H9 (cell line): ENCODE data around the gene CRYGS. TPM values are rescaled to one million over a fixed set of nuclear protein-coding genes. Genes with fewer than 3 reads are reported as not detected.

Experiments used
- DNase-seq: peaks from one replicate; pipeline ENCODE4 v3.0.0-alpha.2; 2017
- H2AFZ ChIP-seq: one replicate; pipeline ENCODE4 v1.6.1; 2013; ENCODE audit warnings: mild to moderate bottlenecking, low read length, control low read depth, moderate library complexity
- H2AK5ac ChIP-seq: 2 replicates; pipeline ENCODE4 v1.6.1; 2013; ENCODE audit warnings: low read length, control low read depth, mixed read lengths; ENCODE audit not compliant: insufficient read length
- H2BK120ac ChIP-seq: one replicate; pipeline ENCODE4 v1.6.1; 2013; ENCODE audit warnings: low read depth, mild to moderate bottlenecking, low read length, control low read depth, inconsistent platforms; ENCODE audit not compliant: poor library complexity, severe bottlenecking
- H2BK12ac ChIP-seq: 2 replicates; pipeline ENCODE4 v1.6.1; 2013; ENCODE audit warnings: low read length, control low read depth, mixed read lengths, low read depth; ENCODE audit not compliant: insufficient read length
- H2BK15ac ChIP-seq: 2 replicates; pipeline ENCODE4 v1.6.1; 2013; ENCODE audit warnings: low read depth, low read length, control low read depth
- H2BK20ac ChIP-seq: one replicate; pipeline ENCODE4 v1.6.1; 2013; ENCODE audit warnings: low read depth, mild to moderate bottlenecking, low read length, control low read depth, inconsistent platforms; ENCODE audit not compliant: poor library complexity, severe bottlenecking
- H2BK5ac ChIP-seq: 2 replicates; pipeline ENCODE4 v1.6.1; 2013; ENCODE audit warnings: low read length, control low read depth, mixed read lengths; ENCODE audit not compliant: insufficient read length
- H3K14ac ChIP-seq: 2 replicates; pipeline ENCODE4 v1.6.1; 2013; ENCODE audit warnings: low read length, control low read depth; ENCODE audit not compliant: insufficient read depth
- H3K18ac ChIP-seq: 2 replicates; pipeline ENCODE4 v1.6.1; 2013; ENCODE audit warnings: low read depth, mild to moderate bottlenecking, mixed read lengths, low read length, control low read depth; ENCODE audit not compliant: insufficient read length
- H3K23ac ChIP-seq: 2 replicates; pipeline ENCODE4 v1.6.1; 2013; ENCODE audit warnings: low read length, control low read depth, mixed read lengths, low read depth; ENCODE audit not compliant: insufficient read length
- H3K23me2 ChIP-seq: 2 replicates; pipeline ENCODE4 v1.6.1; 2013; ENCODE audit warnings: low read depth, mild to moderate bottlenecking, mixed read lengths, low read length, control low read depth; ENCODE audit not compliant: insufficient read length, poor library complexity, severe bottlenecking
- H3K27ac ChIP-seq: 2 replicates; pipeline ENCODE4 v1.5.1; 2013; ENCODE audit warnings: low read length, control low read depth, mixed read lengths, low read depth; ENCODE audit not compliant: insufficient read length
- H3K27me3 ChIP-seq: 2 replicates; pipeline ENCODE4 v1.6.1; 2013; ENCODE audit warnings: low read length, control low read depth, inconsistent platforms; ENCODE audit not compliant: insufficient read depth
- H3K4ac ChIP-seq: 2 replicates; pipeline ENCODE4 v1.6.1; 2013; ENCODE audit warnings: low read depth, mild to moderate bottlenecking, control low read depth, inconsistent platforms, low read length, moderate library complexity
- H3K4me1 ChIP-seq: 2 replicates; pipeline ENCODE4 v1.6.1; 2013; ENCODE audit warnings: low read length, control low read depth, inconsistent platforms; ENCODE audit not compliant: insufficient read depth
- H3K4me2 ChIP-seq: 2 replicates; pipeline ENCODE4 v1.6.1; 2013; ENCODE audit warnings: low read length, control low read depth, mixed read lengths; ENCODE audit not compliant: insufficient read length, insufficient read depth
- H3K56ac ChIP-seq: 2 replicates; pipeline ENCODE4 v1.6.1; 2013; ENCODE audit warnings: low read depth, mild to moderate bottlenecking, mixed read lengths, low read length, control low read depth; ENCODE audit not compliant: insufficient read length
- H3K79me1 ChIP-seq: 2 replicates; pipeline ENCODE4 v1.6.1; 2013; ENCODE audit warnings: low read depth, mild to moderate bottlenecking, moderate library complexity, low read length, control low read depth, inconsistent platforms; ENCODE audit not compliant: insufficient read depth, poor library complexity, severe bottlenecking
- H3K79me2 ChIP-seq: 2 replicates; pipeline ENCODE4 v1.6.1; 2013; ENCODE audit warnings: low read length, control low read depth, inconsistent platforms; ENCODE audit not compliant: insufficient read depth
- H3K9ac ChIP-seq: 2 replicates; pipeline ENCODE4 v1.6.1; 2013; ENCODE audit warnings: low read length, control low read depth, mixed read lengths; ENCODE audit not compliant: insufficient read length; ENCODE audit errors: extremely low read depth
- H3K9me3 ChIP-seq: one replicate; pipeline ENCODE4 v1.6.1; 2013; ENCODE audit warnings: low read depth, low read length, inconsistent platforms; ENCODE audit not compliant: control insufficient read depth
- H3T11ph ChIP-seq: one replicate; pipeline ENCODE4 v1.6.1; 2013; ENCODE audit warnings: mild to moderate bottlenecking, low read length, control low read depth, inconsistent platforms
- H4K20me1 ChIP-seq: one replicate; pipeline ENCODE4 v1.6.1; 2013; ENCODE audit not compliant: control insufficient read depth, insufficient read length, insufficient read depth
- H4K5ac ChIP-seq: 2 replicates; pipeline ENCODE4 v1.6.1; 2013; ENCODE audit warnings: low read depth, mild to moderate bottlenecking, mixed read lengths, low read length, control low read depth; ENCODE audit not compliant: insufficient read length
- H4K8ac ChIP-seq: replicated peaks from 2 replicates; pipeline ENCODE4 v1.6.1; 2013; ENCODE audit warnings: low read length, control low read depth, mixed read lengths, low read depth; ENCODE audit not compliant: insufficient read length
- H4K91ac ChIP-seq: 2 replicates; pipeline ENCODE4 v1.6.1; 2013; ENCODE audit warnings: low read depth, mild to moderate bottlenecking, moderate library complexity, mixed read lengths, low read length, control low read depth; ENCODE audit not compliant: insufficient read length
- H3K27ac Mint-ChIP-seq, 3 experiments: 2 replicates in 2 of 3; 3 replicates in 1 of 3; pipeline ENCODE4 v1.8.0; 2020 to 2021; ENCODE audit warnings: mixed read lengths in 3 of 3, mild to moderate bottlenecking in 1 of 3, moderate library complexity in 1 of 3
- H3K27me3 Mint-ChIP-seq: 2 replicates; pipeline ENCODE4 v1.8.0; 2021; ENCODE audit warnings: low read depth, mild to moderate bottlenecking, moderate library complexity, mixed read lengths
- H3K36me3 Mint-ChIP-seq, 3 experiments: 2 replicates in 2 of 3; 3 replicates in 1 of 3; pipeline ENCODE4 v1.8.0; 2020 to 2021; ENCODE audit warnings: low read depth in 3 of 3, mixed read lengths in 3 of 3; ENCODE audit not compliant: insufficient read depth in 1 of 3
- H3K4me1 Mint-ChIP-seq, 2 experiments: 2 replicates each; pipeline ENCODE4 v1.8.0; 2020; ENCODE audit warnings: mixed read lengths in 2 of 2
- H3K4me3 Mint-ChIP-seq, 2 experiments: 2 replicates in 1 of 2; 3 replicates in 1 of 2; pipeline ENCODE4 v1.8.0; 2020 to 2021; ENCODE audit warnings: mild to moderate bottlenecking in 2 of 2, mixed read lengths in 2 of 2, moderate library complexity in 1 of 2
- H3K9me3 Mint-ChIP-seq, 2 experiments: 2 replicates in 1 of 2; 3 replicates in 1 of 2; pipeline ENCODE4 v1.8.0; 2020; ENCODE audit warnings: mild to moderate bottlenecking in 2 of 2, mixed read lengths in 2 of 2, moderate library complexity in 1 of 2
- CTCF ChIP-seq: fragments of 200-600 bp; sonication (generic); conservative IDR thresholded peaks from 3 replicates; pipeline ENCODE4 v1.8.0; 2021; ENCODE audit warnings: antibody characterized with exemption, mild to moderate bottlenecking
- WGBS: extraction: QIAGEN DNeasy Blood & Tissue Kit; methylation state at CpG from one replicate; pipeline ENCODE4 v1.1.7; 2013; ENCODE audit warnings: missing lambda C conversion rate, low lambda C conversion rate, mixed read lengths; ENCODE audit not compliant: insufficient read length; ENCODE audit errors: extremely low coverage; 5-methylcytosine and 5-hydroxymethylcytosine counted together
- total RNA-seq: library from RNA; stranded (reverse); gene quantifications from 2 replicates; pipeline ENCODE4 v1.2.1, GENCODE V29; 2021

Gene CRYGS
- total RNA-seq, 1 experiment from 2014 or later, result 1.0 TPM

GRCh38 chr3:186580785-186581184, 36.6 kb upstream of the CRYGS start:
- Histone ChIP-seq H2BK5ac (no peak overlapping the region), H4K8ac (no peak overlapping the region), H3K27ac (no peak overlapping the region), H4K5ac (no peak overlapping the region), H3K23ac (no peak overlapping the region), H3K9me3 (no peaks in the 10 kb centered on the region), H3K27me3 (no peaks in the 10 kb centered on the region), H3K79me1 (no peaks in the 10 kb centered on the region), H3K18ac (no peak overlapping the region), H3K79me2 (no peaks in the 10 kb centered on the region), H2AFZ (no peak overlapping the region), H3K9ac (no peak overlapping the region), H2AK5ac (no peak overlapping the region), H4K91ac (no peak overlapping the region), H3K14ac (no peak overlapping the region), H2BK20ac (no peak overlapping the region), H2BK12ac (no peak overlapping the region), H2BK120ac (no peak overlapping the region), H3K4me1 (no peaks in the 10 kb centered on the region), H3K4me2 (no peak overlapping the region), H2BK15ac (no peak overlapping the region), H3K4ac (no peak overlapping the region), H4K20me1 (no peaks in the 10 kb centered on the region), H3K56ac (no peak overlapping the region), H3T11ph (no peak overlapping the region), H3K23me2 (no peaks in the 10 kb centered on the region)
- no peak overlapping the region for H3K4me3 Mint-ChIP-seq
- H3K4me1 Mint-ChIP-seq, result no peaks in the 10 kb centered on the region
- no peak for TF ChIP-seq CTCF
- H3K9me3 Mint-ChIP-seq, result no peaks in the 10 kb centered on the region
- DNase-seq, result no peak
- peaks cover 44 to 85% (median 78%) of the 10 kb centered on the region in 3 experiments; a peak in 6 of 7 replicates for H3K36me3 Mint-ChIP-seq
- WGBS, result no CpG with 5 or more reads among the region's 3 CpGs
- H3K27me3 Mint-ChIP-seq, result no peaks in the 10 kb centered on the region
- no peak overlapping the region for H3K27ac Mint-ChIP-seq
